Liver (tissue), 9 donors: ENCODE measurements around the gene ALDH5A1. TPM values are rescaled to one million over a fixed set of nuclear protein-coding genes. Genes with fewer than 3 reads are reported as not detected.

ENCODE experiments used
- DNase-seq: peaks from one replicate; pipeline ENCODE4 v3.0.0-alpha.2; 2017; ENCODE audit warnings: low spot score
- H3K27ac ChIP-seq, 2 donors: one replicate each; pipeline ENCODE4 v1.7.0; 2013; ENCODE audit warnings: inconsistent platforms in 2 of 2, low read length in 2 of 2, control low read depth in 1 of 2, low read depth in 1 of 2, mild to moderate bottlenecking in 1 of 2
- H3K27me3 ChIP-seq, 4 donors: one replicate each; pipeline versions ENCODE4 v1.6.1 to v1.7.0; 2013; ENCODE audit warnings: low read length in 3 of 4, inconsistent platforms in 1 of 4, mild to moderate bottlenecking in 1 of 4, moderate library complexity in 1 of 4; ENCODE audit not compliant: control insufficient read depth in 4 of 4, insufficient read depth in 4 of 4
- H3K36me3 ChIP-seq, 4 donors: one replicate each; pipeline versions ENCODE4 v1.6.1 to v1.7.0; 2013; ENCODE audit warnings: low read length in 3 of 4, mild to moderate bottlenecking in 3 of 4, low read depth in 1 of 4, moderate library complexity in 1 of 4; ENCODE audit not compliant: control insufficient read depth in 4 of 4, insufficient read depth in 3 of 4
- H3K4me1 ChIP-seq, 4 donors: one replicate each; pipeline versions ENCODE4 v1.6.1 to v1.7.0; 2013; ENCODE audit warnings: low read length in 3 of 4, mild to moderate bottlenecking in 3 of 4, moderate library complexity in 1 of 4; ENCODE audit not compliant: control insufficient read depth in 4 of 4, insufficient read depth in 4 of 4
- H3K4me3 ChIP-seq, 3 donors: one replicate each; pipeline versions ENCODE4 v1.6.1 to v1.7.0; 2013; ENCODE audit warnings: low read length in 3 of 3, control low read depth in 1 of 3, low read depth in 1 of 3, mild to moderate bottlenecking in 1 of 3
- H3K9ac ChIP-seq, 2 donors: one replicate each; pipeline ENCODE4 v1.7.0; 2013; ENCODE audit warnings: low read length in 2 of 2, mild to moderate bottlenecking in 2 of 2, moderate library complexity in 2 of 2, control low read depth in 1 of 2, low read depth in 1 of 2
- H3K9me3 ChIP-seq, 4 donors: one replicate each; pipeline versions ENCODE4 v1.6.1 to v1.7.0; 2013; ENCODE audit warnings: low read length in 3 of 4; ENCODE audit not compliant: control insufficient read depth in 4 of 4
- CTCF ChIP-seq: fragments of 150-350 bp; IDR thresholded peaks from 2 replicates; pipeline ENCODE4 v1.5.1; 2017; ENCODE audit warnings: improper control_type of control experiment, low read depth, low read length; ENCODE audit not compliant: missing input control
- FOXA1 ChIP-seq: IDR thresholded peaks from 2 replicates; pipeline ENCODE4 v1.6.1; 2016; ENCODE audit warnings: antibody characterized with exemption
- FOXA2 ChIP-seq: IDR thresholded peaks from 2 replicates; pipeline ENCODE4 v1.6.1; 2016; ENCODE audit warnings: antibody characterized with exemption
- JUND ChIP-seq, 2 donors: IDR thresholded peaks; 2 replicates each; pipeline ENCODE4 v1.6.1; 2016; ENCODE audit warnings: antibody characterized with exemption in 2 of 2
- MAX ChIP-seq: IDR thresholded peaks from 2 replicates; pipeline ENCODE4 v1.6.1; 2016; ENCODE audit warnings: antibody characterized with exemption
- NR2F2 ChIP-seq: IDR thresholded peaks from 2 replicates; pipeline ENCODE4 v1.6.1; 2016; ENCODE audit warnings: antibody characterized with exemption
- TAF1 ChIP-seq: conservative IDR thresholded peaks from 2 replicates; pipeline ENCODE4 v1.6.1; 2016; ENCODE audit warnings: antibody characterized with exemption, mild to moderate bottlenecking
- YY1 ChIP-seq: IDR thresholded peaks from 2 replicates; pipeline ENCODE4 v1.6.1; 2016; ENCODE audit warnings: antibody characterized with exemption, mild to moderate bottlenecking
- ZBTB33 ChIP-seq: IDR thresholded peaks from 2 replicates; pipeline ENCODE4 v1.6.1; 2016; ENCODE audit warnings: antibody characterized with exemption
- WGBS: extraction: QIAGEN DNeasy Blood & Tissue Kit; methylation state at CpG from one replicate; pipeline ENCODE4 v1.1.7; 2013; 5-methylcytosine and 5-hydroxymethylcytosine counted together
- polyA plus RNA-seq, 2 donors: library from polyadenylated mRNA; stranded (reverse) in 1 of 2; unstranded in 1 of 2; fragments of 200-250 nt in 1 of 2; fragments of >200 nt in 1 of 2; fragmentation: Nextera tagmentation in 1 of 2; extraction: Ambion mirVana in 1 of 2; gene quantifications; one replicate each; pipeline versions ENCODE4 v1.2.1 to v1.2.3, GENCODE V29; 2013 to 2015
- total RNA-seq, 2 donors: library from RNA; depleted of rRNA; stranded (reverse); fragments of >200 nt; gene quantifications; one replicate each; pipeline ENCODE4 v1.2.3, GENCODE V29; 2014
- donor health status: healthy.
- donor health status: healthy.
- donor health status: healthy.
- donor health status: healthy.
- donor health status: healthy.

The ALDH5A1 gene
- total and polyA plus RNA-seq, 4 donors: 18.2 to 26.8 (median 19.6) TPM

GRCh38 chr6:24554474-24554873 lies 59.7 kb downstream of the ALDH5A1 start:
- Histone ChIP-seq H3K4me1 (no peaks in the 10 kb centered on the region), H3K9ac (no peak overlapping the region), H3K27me3 (no peaks in the 10 kb centered on the region), H3K9me3 (no peaks in the 10 kb centered on the region), H3K36me3 (no peaks in the 10 kb centered on the region), H3K4me3 (no peak overlapping the region), H3K27ac (no peak overlapping the region)
- DNase-seq: no peak
- 97% methylated on average over 1 of the region's 1 CpG for WGBS
- TF ChIP-seq FOXA2: no peak
- TF ChIP-seq NR2F2: no peak
- TF ChIP-seq CTCF: no peak
- TF ChIP-seq TAF1: no peak
- TF ChIP-seq ZBTB33: no peak
- TF ChIP-seq YY1: no peak
- TF ChIP-seq FOXA1: no peak

GRCh38 chr6:24558516-24558915 lies 63.7 kb downstream of the ALDH5A1 start:
- DNase-seq: no peak
- H3K27me3 ChIP-seq: no peaks in the 10 kb centered on the region
- H3K4me1 ChIP-seq: no peaks in the 10 kb centered on the region

GRCh38 chr6:24564081-24564480 lies 69.3 kb downstream of the ALDH5A1 start:
- H3K9me3 ChIP-seq: no peaks in the 10 kb centered on the region
- no peak for DNase-seq
- no peak overlapping the region for H3K4me3 ChIP-seq
- H3K36me3 ChIP-seq: no peaks in the 10 kb centered on the region
- no peaks in the 10 kb centered on the region for H3K4me1 ChIP-seq
- H3K27ac ChIP-seq: no peak overlapping the region
- 85% methylated on average over 10 of the region's 10 CpGs for WGBS
- H3K27me3 ChIP-seq: no peaks in the 10 kb centered on the region
- TF ChIP-seq JUND (IDR thresholded peaks at IDR 0.05): no peak
- no peak for TF ChIP-seq MAX
- no peak for TF ChIP-seq CTCF
- no peak for TF ChIP-seq ZBTB33
- no peak overlapping the region for H3K9ac ChIP-seq

More at GRCh38 chr6:24558516-24558915, 63.7 kb downstream of the ALDH5A1 start:
- no peak for TF ChIP-seq MAX
- no peak for TF ChIP-seq CTCF
- Histone ChIP-seq H3K27ac (no peak overlapping the region), H3K36me3 (no peaks in the 10 kb centered on the region), H3K9me3 (no peaks in the 10 kb centered on the region), H3K9ac (no peak overlapping the region), H3K4me3 (no peak overlapping the region)
